ENCODE results near the gene GNE. TPM values are rescaled to one million over a fixed set of nuclear protein-coding genes. Genes with fewer than 3 reads are reported as not detected.
A peak's percentile ranks its signal among the peaks of the same experiment; 100 is the strongest.
"Not testable (repeated sequence)": the region's sequence is repeated elsewhere in the genome, so short reads cannot be mapped to it uniquely, and the experiment has no call there.

GNE gene
- total RNA-seq, 1 donor from 2014 or later: 14.6 TPM

GRCh38 chr9:36280989-36281388 is 22.7 kb upstream of the GNE start:
- intact Hi-C loops (cut with DNase I): no loop called here
- H3K4me3 ChIP-seq: no peak overlapping the region
- peaks cover 9% of the 10 kb centered on the region for H3K4me1 ChIP-seq
- H3K9me3 ChIP-seq: no peaks in the 10 kb centered on the region
- no peaks in the 10 kb centered on the region for H3K36me3 ChIP-seq
- no peaks in the 10 kb centered on the region for H3K27me3 ChIP-seq (ENCODE audit: low read depth)
- no peak overlapping the region for H3K27ac ChIP-seq
- no peak for TF ChIP-seq CTCF (IDR thresholded peaks at IDR 0.05)
- peak in 1 of 2 donors; percentile 41 for ATAC-seq
- no peak for DNase-seq

GRCh38 chr9:36278243-36278642 is 20.0 kb upstream of the GNE start:
- no peak overlapping the region for H3K4me3 ChIP-seq
- TF ChIP-seq CTCF (IDR thresholded peaks at IDR 0.05): no peak
- H3K4me1 ChIP-seq: peaks cover 9% of the 10 kb centered on the region
- intact Hi-C loops (cut with DNase I): no loop called here
- H3K27me3 ChIP-seq (ENCODE audit: low read depth): no peaks in the 10 kb centered on the region
- H3K27ac ChIP-seq: no peak overlapping the region
- no peaks in the 10 kb centered on the region for H3K9me3 ChIP-seq
- no peak for DNase-seq
- no peak for ATAC-seq
- H3K36me3 ChIP-seq: no peaks in the 10 kb centered on the region

- no peak overlapping the region for H3K27ac ChIP-seq
- peak overlapping the region; percentile 22 for H3K4me3 ChIP-seq
- ATAC-seq: peak; percentile 57 to 78
- no peak for TF ChIP-seq CTCF (IDR thresholded peaks at IDR 0.05)
- H3K9me3 ChIP-seq: no peaks in the 10 kb centered on the region
- H3K36me3 ChIP-seq: no peaks in the 10 kb centered on the region
- no peak for DNase-seq
- intact Hi-C loops (cut with DNase I): no loop called here
- peaks cover 9% of the 10 kb centered on the region for H3K4me1 ChIP-seq
- no peaks in the 10 kb centered on the region for H3K27me3 ChIP-seq (ENCODE audit: low read depth)
Observed at GRCh38 chr9:36276781-36277181, 18.5 kb upstream of the GNE start.

GRCh38 chr9:36276254-36276653 is 18.0 kb upstream of the GNE start:
- peaks cover 9% of the 10 kb centered on the region for H3K4me1 ChIP-seq
- H3K4me3 ChIP-seq: peak overlapping the region; percentile 22
- DNase-seq (no peak), ATAC-seq (no peak)
- H3K27me3 ChIP-seq (ENCODE audit: low read depth): no peaks in the 10 kb centered on the region
- no peaks in the 10 kb centered on the region for H3K9me3 ChIP-seq
- no peaks in the 10 kb centered on the region for H3K36me3 ChIP-seq
- no peak overlapping the region for H3K27ac ChIP-seq
- TF ChIP-seq CTCF (IDR thresholded peaks at IDR 0.05): no peak
- intact Hi-C loops (cut with DNase I): no loop called here

GRCh38 chr9:36275060-36275459 is 16.8 kb upstream of the GNE start:
- H3K4me3 ChIP-seq: no peak overlapping the region
- TF ChIP-seq CTCF (IDR thresholded peaks at IDR 0.05): no peak
- peaks cover 9% of the 10 kb centered on the region for H3K4me1 ChIP-seq
- no peaks in the 10 kb centered on the region for H3K27me3 ChIP-seq (ENCODE audit: low read depth)
- no peaks in the 10 kb centered on the region for H3K9me3 ChIP-seq
- intact Hi-C loops (cut with DNase I): no loop called here
- DNase-seq: no peak
- no peaks in the 10 kb centered on the region for H3K36me3 ChIP-seq
- ATAC-seq: no peak
- no peak overlapping the region for H3K27ac ChIP-seq

- H3K9me3 ChIP-seq; H3K27ac ChIP-seq; H3K4me3 ChIP-seq; DNase-seq; H3K27me3 ChIP-seq (ENCODE audit: low read depth); H3K36me3 ChIP-seq; H3K4me1 ChIP-seq; intact Hi-C loops (cut with DNase I): not testable (repeated sequence)
- peak; percentile 61 to 72 for ATAC-seq
Observed at GRCh38 chr9:36273354-36273753, 15.1 kb upstream of the GNE start.
